Raji (cell line): ENCODE data around the gene CFAP161.

Experiments
- POLR2A ChIP-seq: IDR thresholded peaks from 2 replicates; pipeline ENCODE4 v1.6.1; 2011; ENCODE audit warnings: low read depth, low read length, control low read depth; ENCODE audit not compliant: insufficient read depth

Gene CFAP161

DNA sequence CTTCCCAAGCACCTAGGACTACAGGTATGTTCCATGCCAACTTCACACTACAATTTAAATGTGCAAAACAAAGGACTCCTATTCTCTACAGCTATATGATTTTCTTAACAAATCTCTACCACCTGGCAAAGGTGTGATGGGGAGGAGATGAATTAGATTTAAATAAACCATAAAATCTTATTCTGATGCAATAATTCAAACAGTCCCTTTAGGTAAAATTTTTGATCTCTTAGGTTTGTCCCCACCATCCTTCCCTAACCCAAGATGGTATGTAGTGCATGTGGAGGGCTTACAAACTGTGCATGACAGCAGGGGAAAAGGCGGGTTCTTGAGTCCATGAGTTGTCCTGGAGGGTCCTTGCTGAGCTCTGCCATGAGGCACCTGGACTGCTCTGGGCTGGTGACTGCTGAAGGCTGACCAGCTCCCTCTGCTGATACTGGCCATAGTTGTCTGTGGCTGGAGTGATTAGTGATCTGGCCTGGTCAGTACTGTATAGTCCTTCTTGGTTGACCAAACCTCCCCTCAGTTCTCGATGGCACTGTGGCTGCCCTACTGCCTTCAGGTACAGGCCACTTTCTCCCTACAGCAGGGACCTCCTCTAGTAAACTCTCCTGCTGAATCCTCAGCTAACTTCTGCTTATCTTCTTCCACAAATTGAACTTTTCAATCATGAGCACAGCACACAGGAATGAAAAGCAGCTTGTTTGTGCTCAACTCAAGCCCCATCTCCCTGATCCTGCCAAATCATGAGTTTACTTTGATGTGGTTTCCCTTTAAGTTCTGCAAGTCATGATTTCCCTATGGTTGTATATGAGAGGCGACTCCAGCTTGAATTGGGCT lies 30.1 kb downstream of the CFAP161 start:
- TF ChIP-seq POLR2A, result no peak

DNA sequence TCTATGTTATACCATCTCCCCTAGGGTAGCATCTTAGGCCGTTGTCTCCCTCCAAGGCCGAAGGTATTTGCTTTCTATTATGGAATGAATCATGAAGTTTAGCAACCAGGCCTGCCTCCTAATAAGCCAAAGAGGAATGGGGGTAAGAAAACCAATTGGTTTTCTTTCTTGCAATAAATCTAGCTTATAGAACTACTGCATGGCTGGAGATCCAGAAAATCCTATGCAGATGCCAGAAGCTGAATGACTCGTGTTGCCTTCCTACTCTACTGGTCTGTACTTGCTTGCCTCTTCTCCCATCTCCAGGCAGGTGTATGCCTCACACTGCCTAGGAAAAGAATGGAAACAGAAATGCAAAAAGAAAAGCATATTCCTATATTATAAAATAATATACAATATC lies 31.5 kb downstream of the CFAP161 start:
- no peak for TF ChIP-seq POLR2A

DNA sequence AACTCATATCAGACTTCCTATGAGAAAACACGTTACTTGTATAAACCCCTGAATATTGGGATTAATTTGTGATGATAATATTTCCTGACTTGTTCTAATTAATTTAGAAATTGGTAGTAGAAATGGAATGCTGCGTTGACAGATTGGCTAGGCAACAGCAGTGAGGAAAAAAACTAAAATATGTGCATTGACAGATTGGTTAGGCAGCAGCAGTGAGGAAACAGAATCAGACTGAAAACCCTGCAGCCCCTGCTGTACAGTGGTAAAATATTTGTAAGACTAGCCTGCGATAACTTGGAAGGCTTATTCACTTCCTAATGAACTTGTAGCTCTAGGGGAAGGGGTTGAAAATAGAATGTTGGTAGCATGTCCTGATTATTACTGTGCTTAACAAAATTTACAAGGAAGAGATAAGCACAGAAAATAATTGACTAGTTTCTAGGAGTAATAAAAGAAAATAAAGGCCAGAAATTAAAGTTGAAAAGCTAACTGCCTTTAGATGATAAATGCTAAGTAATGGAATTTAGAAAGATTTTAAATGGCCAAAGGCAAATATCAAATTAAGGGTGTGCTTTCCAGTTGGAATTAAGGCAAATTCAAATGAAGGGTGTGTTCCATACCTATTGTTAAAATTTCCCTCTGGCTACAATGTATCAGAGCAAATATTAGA lies 32.7 kb downstream of the CFAP161 start:
- no peak for TF ChIP-seq POLR2A

DNA sequence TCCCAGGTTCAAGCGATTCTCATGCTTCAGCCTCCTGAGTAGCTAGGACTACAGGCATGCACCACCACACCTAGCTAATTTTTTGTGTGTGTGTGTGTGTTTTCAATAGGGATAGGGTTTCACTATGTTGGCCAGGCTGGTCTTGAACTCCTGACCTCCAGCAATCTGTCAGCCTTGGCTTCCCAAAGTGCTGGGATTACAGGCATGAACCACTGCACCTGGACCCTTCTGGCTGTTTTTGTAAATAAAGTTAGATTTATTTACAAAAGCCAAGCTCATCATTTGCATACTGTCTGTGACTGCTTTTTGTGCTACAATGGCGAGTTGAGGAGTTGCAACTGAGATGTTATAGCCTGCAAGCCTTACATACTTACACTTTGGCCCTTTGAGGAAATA lies 34.1 kb downstream of the CFAP161 start:
- no peak for TF ChIP-seq POLR2A

DNA sequence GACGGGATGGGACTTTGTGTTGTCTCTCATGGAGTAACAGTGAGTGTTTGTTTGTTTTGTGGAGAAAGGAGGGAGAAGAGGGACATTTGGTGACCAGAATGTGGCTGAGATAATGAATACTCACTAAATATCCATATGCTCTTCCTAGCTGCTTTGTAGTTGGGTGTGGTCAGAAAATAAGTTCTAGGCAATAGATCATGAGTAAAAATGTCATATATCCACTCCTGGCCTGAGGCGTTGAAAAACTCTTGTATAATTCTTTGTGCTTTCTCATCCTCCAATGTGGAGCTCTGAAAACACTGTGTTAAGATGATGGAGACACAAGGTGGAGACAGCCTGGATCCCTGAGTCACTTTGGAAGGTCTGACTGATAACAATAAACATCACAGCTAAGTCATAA lies 34.6 kb downstream of the CFAP161 start:
- no peak for TF ChIP-seq POLR2A

DNA sequence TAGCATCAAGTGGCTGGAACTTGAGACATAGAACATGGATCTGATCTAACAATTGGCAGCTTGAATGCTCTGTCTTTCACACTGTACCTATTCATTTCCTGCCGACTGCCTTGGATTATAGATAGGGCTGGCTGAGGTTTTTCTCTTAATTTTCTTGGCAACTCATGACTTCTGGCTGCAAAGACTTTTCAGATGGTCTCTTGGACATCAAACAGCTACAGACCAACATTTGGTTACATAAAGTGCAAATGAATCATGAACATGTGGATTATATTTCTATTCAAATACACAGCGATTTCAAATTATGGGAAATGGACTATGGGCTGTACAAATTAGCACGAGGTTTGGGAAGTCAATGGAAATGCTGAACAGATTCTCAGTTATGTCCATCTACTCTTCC lies 36.4 kb downstream of the CFAP161 start:
- no peak for TF ChIP-seq POLR2A

DNA sequence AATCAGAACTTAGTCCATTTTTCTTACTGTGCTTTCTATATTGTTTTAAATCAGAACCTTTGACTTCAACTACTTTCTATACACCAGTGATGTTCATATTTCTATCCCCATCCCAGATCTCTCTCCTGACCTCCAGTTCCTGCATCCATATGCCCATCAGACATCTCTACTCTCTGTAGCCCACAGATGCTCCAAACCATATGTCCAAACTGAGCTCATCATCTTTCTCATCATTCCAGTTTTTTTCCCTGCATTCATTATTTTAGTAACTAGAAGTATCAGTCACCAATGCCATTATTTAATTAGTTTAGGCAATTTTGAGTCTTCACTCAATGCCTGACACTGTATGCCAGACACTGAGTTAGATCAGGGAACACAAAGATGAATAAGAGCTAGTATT lies 37.2 kb downstream of the CFAP161 start:
- no peak for TF ChIP-seq POLR2A

DNA sequence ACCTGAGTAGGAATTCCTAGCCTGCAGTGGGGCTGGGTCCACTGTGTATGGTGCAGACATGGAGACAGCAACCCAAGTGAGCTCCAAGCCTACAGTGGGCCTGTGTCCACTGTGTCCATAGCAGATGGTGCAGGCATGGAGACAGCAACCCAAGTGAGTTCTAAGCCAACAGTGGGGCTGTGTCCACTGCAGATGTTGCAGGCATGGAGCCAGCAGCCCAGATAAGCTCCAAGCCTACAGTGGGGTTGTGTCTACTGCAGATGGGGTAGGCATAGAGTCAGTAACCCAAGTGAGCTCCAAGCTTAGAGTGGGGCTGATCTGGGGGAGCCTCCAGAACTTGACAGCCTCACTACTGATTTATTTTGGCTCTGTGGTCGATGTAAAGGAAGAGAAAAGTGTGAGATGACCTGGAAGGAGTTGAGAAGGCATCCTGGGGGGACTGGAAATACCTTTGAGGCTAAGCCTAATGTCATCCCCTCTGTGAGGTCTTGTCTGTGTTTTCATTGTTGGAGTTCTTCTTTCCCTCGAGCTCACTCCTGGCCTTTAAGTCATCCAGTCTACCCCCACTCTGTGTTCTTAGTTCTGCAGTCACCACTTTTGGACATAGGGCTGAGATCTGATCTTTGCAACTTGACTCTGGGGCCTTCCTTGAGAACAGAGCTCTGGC lies 40.2 kb downstream of the CFAP161 start:
- no peak for TF ChIP-seq POLR2A

DNA sequence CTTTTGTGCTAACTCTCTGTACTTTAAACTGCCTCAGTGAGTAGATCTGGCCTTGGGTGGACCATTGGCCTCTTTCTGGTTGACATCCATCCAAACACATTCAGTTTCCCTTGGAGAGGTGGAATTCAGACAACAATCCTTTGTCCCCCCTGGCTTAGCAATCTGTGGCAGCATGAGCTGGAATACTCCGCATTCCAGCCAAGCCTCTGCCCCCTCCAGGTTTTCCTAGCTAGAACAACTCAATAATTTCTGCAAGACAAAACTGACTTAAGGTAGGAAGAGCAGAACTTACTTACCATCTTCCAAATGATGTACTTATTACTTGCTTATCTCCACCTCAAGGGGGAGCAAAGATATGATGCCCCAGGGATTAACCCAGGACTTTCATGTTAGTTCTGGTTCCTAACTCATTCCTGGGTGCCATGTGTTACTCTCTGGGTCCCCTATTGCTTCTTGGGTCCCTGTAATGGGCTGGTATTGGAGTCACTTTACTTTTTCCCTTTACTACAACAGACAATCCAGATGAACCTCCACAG lies 40.8 kb downstream of the CFAP161 start:
- no peak for TF ChIP-seq POLR2A

DNA sequence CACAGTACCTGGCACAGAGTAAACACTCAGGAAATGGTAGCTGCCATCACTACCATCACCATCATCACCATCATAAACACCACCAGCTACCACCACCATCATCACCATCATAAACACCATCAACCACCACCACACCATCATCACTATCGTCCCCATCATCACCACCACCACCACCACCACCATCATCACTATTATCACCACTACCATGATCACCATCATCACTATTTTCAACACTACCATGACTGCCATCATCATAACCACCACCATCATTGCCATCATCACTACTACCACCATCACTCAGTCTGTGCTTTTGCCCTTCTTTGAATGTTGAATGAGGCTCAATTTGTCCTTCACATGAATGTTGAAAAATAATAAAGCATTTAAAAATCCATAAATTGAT lies 41.4 kb downstream of the CFAP161 start:
- TF ChIP-seq POLR2A, result no peak

DNA sequence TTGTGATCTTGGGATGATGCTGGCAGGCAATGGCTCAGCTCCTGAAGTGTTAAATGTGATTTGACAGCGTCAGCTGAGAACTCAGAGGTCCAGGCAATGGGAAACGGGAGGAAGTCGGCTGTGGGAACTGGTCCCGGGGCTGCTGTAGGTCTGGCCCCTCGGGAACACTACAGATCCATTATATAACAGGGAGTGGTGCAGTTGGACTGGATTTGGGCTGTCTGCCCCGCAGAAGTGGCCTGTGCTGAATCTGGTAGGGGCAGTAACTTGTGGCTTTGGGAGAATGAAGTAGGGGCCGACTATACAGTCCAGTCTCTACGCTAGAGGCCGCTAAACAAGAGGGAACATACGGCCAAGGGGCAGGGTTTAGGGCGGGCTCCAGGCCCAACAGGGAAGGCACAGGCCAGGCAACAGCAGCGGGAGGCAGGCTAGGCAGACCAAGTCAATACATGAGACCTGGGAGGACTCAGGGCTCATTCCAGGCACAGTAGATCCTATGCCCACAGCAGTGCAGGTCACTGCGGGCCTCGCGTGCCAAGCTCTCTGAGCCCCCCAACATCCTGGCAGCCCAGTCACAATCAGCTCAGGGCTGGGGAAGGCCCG lies 42.3 kb downstream of the CFAP161 start:
- no peak for TF ChIP-seq POLR2A

DNA sequence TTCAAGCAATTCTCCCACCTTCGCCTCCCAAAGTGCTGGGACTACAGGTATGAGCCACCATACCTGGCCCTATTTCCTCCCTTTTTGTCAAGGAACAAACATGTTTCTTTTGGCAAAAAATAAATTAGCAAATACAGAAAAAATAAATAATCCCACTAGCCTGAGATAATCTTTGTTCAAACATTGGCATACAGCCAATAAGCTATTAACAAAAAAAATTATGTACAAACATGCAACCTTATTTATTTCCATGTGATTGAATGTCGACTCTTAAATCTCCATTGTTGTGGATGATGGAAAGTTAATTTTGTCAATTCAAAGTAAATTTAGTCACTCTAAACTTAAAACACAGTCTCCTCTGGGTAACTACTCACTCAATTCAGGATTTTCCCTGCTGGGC lies 44.3 kb downstream of the CFAP161 start:
- no peak for TF ChIP-seq POLR2A

DNA sequence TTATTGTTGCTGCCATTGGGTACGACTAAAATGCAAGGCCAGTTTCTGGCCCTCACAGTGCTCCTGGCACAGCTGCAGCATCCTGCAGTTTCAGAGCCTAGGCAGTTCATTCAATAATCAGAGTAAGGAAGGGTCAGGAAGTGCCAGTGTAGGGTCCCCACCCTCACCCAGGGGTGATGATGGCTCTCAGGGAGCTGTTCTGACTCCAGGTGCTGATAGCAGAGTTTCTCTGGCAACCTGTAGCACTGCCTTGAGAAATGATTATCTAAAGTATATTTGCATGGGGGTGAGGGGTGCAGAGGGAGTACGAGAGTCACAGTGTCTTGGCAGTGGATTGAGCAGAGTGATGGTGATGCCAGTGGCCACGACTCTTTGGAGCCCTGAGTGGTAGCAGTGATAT lies 47.1 kb downstream of the CFAP161 start:
- no peak for TF ChIP-seq POLR2A

DNA sequence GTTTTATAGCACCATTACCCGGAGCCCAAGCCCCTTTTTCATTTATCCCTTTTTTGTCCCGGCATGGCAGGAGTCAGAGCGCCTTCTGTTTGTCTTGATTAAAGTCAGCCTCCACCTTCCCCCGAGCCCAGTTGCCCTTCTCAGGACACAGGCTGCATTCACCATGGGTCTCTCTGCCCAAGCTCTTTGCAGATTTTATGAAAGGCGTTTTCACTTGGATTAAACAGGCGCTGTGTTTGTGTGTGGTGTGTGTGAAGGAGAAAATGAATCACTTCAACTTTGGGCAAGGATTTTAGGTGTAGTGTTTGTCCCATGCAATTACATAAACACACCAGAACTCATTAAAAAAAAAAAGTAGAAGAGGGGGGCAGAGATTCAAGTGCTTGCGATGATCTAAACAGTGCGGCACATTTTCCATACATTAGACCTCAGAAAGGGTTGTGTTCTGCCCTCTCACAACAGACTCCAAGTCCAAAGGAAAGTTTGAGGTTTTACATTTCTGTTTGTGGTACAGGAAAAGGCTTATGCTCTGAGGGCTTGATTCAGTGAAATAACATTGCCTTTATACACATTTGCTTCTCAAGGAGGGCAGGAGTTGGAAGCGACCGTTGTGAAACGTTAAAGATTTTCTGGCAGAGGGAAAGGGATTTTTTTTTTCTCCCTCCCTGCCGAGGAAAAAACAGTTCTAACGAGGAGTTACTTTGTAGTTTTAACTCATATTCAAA lies 48.1 kb downstream of the CFAP161 start:
- no peak for TF ChIP-seq POLR2A

DNA sequence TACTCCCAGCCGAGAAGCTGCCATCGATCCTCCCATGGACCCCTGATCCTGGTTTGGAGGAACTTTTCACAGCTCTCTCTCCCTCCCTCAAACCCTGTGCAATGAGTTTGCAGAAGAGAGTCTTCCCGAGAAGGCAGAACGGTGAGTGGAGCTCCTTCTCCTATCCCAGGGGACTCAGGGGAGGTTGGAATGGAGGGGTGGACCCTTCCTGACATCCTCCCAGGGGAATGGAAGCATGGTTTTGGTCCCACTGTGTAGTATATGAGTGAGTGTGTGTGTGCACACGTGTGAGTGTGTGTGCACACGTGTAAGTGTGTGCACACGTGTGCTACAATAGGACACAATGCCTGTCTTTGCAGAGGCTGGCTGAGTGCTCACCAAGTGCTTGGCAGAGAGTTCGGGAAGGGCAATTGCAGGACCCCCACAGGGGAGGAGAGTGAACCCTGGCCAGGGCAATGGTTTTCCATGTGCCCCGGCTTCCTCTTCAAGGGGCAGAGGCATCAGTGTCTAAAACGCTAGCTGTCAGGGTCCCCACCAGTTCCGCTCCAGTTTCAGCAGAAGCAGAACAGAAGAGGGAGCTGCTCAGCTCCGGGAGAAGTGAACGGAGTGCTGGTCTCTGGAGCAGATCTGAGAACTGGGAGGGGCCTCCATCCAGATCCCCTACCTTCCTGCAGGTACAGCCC lies 48.8 kb downstream of the CFAP161 start:
- no peak for TF ChIP-seq POLR2A

DNA sequence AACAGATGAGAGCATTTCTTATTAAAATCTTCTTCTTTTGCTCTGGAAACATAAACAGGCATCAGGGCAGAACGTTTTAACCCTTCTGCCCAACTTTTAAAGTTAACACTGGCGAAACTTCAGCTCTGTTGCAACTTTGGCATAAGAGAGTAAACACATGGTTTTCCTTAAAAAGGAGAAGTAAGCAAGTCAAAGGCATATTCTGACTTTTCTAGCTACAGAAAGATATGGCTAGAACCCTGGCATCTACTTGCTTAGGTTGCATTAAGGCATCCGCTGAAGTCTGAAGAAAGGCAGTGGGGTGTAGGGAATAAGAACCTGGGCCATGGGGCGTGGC lies 49.3 kb downstream of the CFAP161 start:
- no peak for TF ChIP-seq POLR2A
